ENCODE measurements around the gene ZDHHC5. TPM values are rescaled to one million over a fixed set of nuclear protein-coding genes. Genes with fewer than 3 reads are reported as not detected.

The ZDHHC5 gene
- total and polyA plus RNA-seq, 2 of the 13 experiments (the other 11 are each of a cell fraction or from before 2014, with no cell fraction given): 26.6 to 34.0 TPM

DNA sequence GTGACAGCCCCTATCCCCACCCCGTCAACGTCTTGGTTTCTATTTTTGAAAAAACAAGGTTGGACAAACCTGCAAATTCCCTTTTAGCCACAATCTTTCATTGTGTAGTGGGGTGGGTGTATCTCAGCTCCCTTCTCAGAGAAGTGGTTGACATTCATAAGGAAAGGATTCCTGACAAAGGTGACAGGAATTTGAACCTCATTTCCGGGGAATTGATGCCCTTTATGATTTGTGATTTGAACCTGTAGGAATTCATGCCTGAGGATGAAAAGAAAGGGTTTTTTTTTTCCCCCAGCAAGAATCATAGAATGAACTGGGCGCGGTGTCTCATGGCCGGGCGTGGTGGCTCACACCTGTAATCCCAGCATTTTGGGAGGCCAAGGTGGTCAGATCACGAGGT lies 32.7 kb upstream of the ZDHHC5 start (continued):
- TF ChIP-seq ZNF207 (IDR thresholded peaks at IDR 0.05; ENCODE audit: borderline replicate concordance): no peak
- TF ChIP-seq, protein P1, sequence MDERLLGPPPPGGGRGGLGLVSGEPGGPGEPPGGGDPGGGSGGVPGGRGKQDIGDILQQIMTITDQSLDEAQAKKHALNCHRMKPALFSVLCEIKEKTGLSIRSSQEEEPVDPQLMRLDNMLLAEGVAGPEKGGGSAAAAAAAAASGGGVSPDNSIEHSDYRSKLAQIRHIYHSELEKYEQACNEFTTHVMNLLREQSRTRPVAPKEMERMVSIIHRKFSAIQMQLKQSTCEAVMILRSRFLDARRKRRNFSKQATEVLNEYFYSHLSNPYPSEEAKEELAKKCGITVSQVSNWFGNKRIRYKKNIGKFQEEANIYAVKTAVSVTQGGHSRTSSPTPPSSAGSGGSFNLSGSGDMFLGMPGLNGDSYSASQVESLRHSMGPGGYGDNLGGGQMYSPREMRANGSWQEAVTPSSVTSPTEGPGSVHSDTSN (CRISPR knock-in tag; IDR thresholded peaks at IDR 0.05): no peak

- no peaks in the 10 kb centered on the region; a peak in 1 of 5 replicates for H3K27me3 ChIP-seq (ENCODE audit: control insufficient read depth in 1 of 2, insufficient read depth in 2 of 2, low read length in 2 of 2)
- in situ Hi-C loops (cut with HindIII; ENCODE audit: extremely low pct_ligation_motif_present, low pct_unique_long_range_greater_than_20kb): no loop called here
- no TSS peak for BruUV-seq (replicated peaks)
- no peak overlapping the region for H3K9ac ChIP-seq (ENCODE audit: insufficient read depth, low read depth, low read length)
- peaks cover 26% of the 10 kb centered on the region for H3K4me1 ChIP-seq (ENCODE audit: insufficient read depth, low read length)
- no peak for ATAC-seq
- no peak overlapping the region for H3K27ac ChIP-seq (ENCODE audit: extremely low read length, insufficient read depth, low read length)
- no peak for DNase-seq (ENCODE audit: low spot score)
- 91% methylated on average over 16 of the region's 18 CpGs for WGBS (ENCODE audit: low lambda C conversion rate)
- H3K4me2 ChIP-seq (ENCODE audit: low read depth, low read length): peak overlapping the region; percentile 86
- intact Hi-C loops (cut with micrococcal nuclease; ENCODE audit: unreplicated experiment): no loop called here
- no peaks in the 10 kb centered on the region for H3K36me3 ChIP-seq (replicated peaks in 1 of 2; ENCODE audit: control insufficient read depth in 1 of 2, insufficient read depth in 2 of 2, low read length in 2 of 2)
- FAIRE-seq: no peak
- H3K4me3 ChIP-seq (replicated peaks in 1 of 3; ENCODE audit: insufficient read depth in 1 of 3, low read depth in 2 of 3, low read length in 3 of 3): peak overlapping the region in 1 of 3 experiments; percentile 20; a peak in 1 of 6 replicates
- H2AFZ ChIP-seq (ENCODE audit: low read length): no peak overlapping the region
- no peaks in the 10 kb centered on the region for H3K79me2 ChIP-seq (ENCODE audit: insufficient read depth, low read length)
- H4K20me1 ChIP-seq (ENCODE audit: insufficient read depth, low read length): no peaks in the 10 kb centered on the region
- ChIA-PET CTCF (ENCODE audit: low intra/inter-chr PET ratio, low total read pairs) (no interaction called here), POLR2A (no interaction called here)
- no peaks in the 10 kb centered on the region for H3K9me3 ChIP-seq (ENCODE audit: low read length)
- peak; percentile 18; the same call in 1 of the 2 replicates for TF ChIP-seq MTF2 (CRISPR knock-in tag; IDR thresholded peaks at IDR 0.05; ENCODE audit: borderline replicate concordance)
- no peak for TF ChIP-seq ZBTB25 (CRISPR knock-in tag; IDR thresholded peaks at IDR 0.05)
- TF ChIP-seq ZFX (CRISPR knock-in tag; IDR thresholded peaks at IDR 0.05; ENCODE audit: low read depth): 0 out of 2 replicates have a peak, but pooled peaks have one; percentile 4
These were observed 30.3 kb upstream of the ZDHHC5 start for GRCh38 chr11:57637626-57638004.
